GM21526 (cell line): ENCODE results near the gene UCHL3.

Source experiments
- ATAC-seq: cut with Tn5 transposase; IDR thresholded peaks from one replicate; pipeline ENCODE4 v1.9.1; 2021; ENCODE audit warnings: moderate library complexity; ENCODE audit not compliant: unreplicated experiment, low FRiP score

The UCHL3 gene

GRCh38 chr13:75618308-75618707 lies 68.7 kb downstream of the UCHL3 start:
- ATAC-seq: no peak

- ATAC-seq: no peak
Measured at GRCh38 chr13:75620020-75620419, 70.4 kb downstream of the UCHL3 start.

GRCh38 chr13:75621147-75621546 lies 71.6 kb downstream of the UCHL3 start:
- ATAC-seq: no peak

GRCh38 chr13:75628801-75629200 lies 79.2 kb downstream of the UCHL3 start:
- ATAC-seq: no peak

- ATAC-seq: no peak
Measured at GRCh38 chr13:75633285-75633684, 83.7 kb downstream of the UCHL3 start.

GRCh38 chr13:75635101-75635827 lies 85.7 kb downstream of the UCHL3 start:
- ATAC-seq: peak; percentile 1

GRCh38 chr13:75635828-75636435 lies 86.3 kb downstream of the UCHL3 start, which contains the start of gene LMO7:
LMO7 (plus strand) TSS chr13:75636330; CDS start chr13:75636658, 328 bp downstream.
- peak; percentile 54 for ATAC-seq

GRCh38 chr13:75636436-75637180 lies 87.0 kb downstream of the UCHL3 start:
- ATAC-seq: peak; percentile 55

- ATAC-seq: no peak
Measured at GRCh38 chr13:75637181-75637750, 87.7 kb downstream of the UCHL3 start.

GRCh38 chr13:75639454-75639853 lies 89.9 kb downstream of the UCHL3 start:
- ATAC-seq: no peak

GRCh38 chr13:75641026-75641425 lies 91.4 kb downstream of the UCHL3 start:
- no peak for ATAC-seq

- ATAC-seq: no peak
Measured at GRCh38 chr13:75643182-75643581, 93.6 kb downstream of the UCHL3 start.

- ATAC-seq: no peak
Measured at GRCh38 chr13:75643693-75644092, 94.1 kb downstream of the UCHL3 start.

GRCh38 chr13:75645141-75645540 lies 95.5 kb downstream of the UCHL3 start:
- ATAC-seq: no peak

GRCh38 chr13:75647126-75647784 lies 97.7 kb downstream of the UCHL3 start:
- peak; percentile 82 for ATAC-seq

- no peak for ATAC-seq
Measured at GRCh38 chr13:75648446-75648845, 98.9 kb downstream of the UCHL3 start.

- no peak for ATAC-seq
Measured at GRCh38 chr13:75651013-75651412, 101.4 kb downstream of the UCHL3 start.

GRCh38 chr13:75652726-75653125 lies 103.1 kb downstream of the UCHL3 start:
- ATAC-seq: no peak
